D721Med (cell line): ENCODE measurements around the gene LINC01488.

Source experiments
- DNase-seq: peaks from one replicate; pipeline ENCODE4 v3.0.0; 2011; ENCODE audit warnings: low spot score; ENCODE audit not compliant: insufficient read length
- FAIRE-seq: peaks from 2 replicates; lab custom pipeline; 2011; peaks lifted over from hg19 to GRCh38; lab: Jason Lieb, UNC
- TF ChIP-seq, protein P1 (sequence below): IDR thresholded peaks from 2 replicates; pipeline ENCODE4 v1.5.1; 2012; ENCODE audit warnings: mild to moderate bottlenecking, control low read depth; ENCODE audit not compliant: insufficient read depth; ENCODE audit errors: missing control alignments

Gene LINC01488

DNA sequence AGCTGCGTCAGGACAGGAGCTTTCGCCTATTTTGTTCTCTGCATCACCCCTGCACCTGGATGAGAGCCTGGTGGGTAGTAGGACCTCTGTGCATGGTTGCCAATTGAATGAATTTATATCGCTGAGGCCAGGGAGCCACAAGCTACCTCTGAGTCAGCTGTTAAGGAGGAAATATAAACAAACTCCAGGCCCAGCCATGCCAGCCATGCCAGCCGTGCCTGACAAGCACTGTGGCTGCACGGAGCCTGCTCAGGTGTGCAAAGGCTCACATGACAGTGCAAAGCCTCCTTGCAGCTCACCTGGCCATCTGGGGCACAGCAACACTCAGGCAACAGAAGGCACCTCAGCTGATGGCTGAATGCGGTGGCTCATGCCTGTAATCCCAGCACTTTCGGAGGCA, 33.7 kb upstream of the LINC01488 start:
- TF ChIP-seq, protein P1, sequence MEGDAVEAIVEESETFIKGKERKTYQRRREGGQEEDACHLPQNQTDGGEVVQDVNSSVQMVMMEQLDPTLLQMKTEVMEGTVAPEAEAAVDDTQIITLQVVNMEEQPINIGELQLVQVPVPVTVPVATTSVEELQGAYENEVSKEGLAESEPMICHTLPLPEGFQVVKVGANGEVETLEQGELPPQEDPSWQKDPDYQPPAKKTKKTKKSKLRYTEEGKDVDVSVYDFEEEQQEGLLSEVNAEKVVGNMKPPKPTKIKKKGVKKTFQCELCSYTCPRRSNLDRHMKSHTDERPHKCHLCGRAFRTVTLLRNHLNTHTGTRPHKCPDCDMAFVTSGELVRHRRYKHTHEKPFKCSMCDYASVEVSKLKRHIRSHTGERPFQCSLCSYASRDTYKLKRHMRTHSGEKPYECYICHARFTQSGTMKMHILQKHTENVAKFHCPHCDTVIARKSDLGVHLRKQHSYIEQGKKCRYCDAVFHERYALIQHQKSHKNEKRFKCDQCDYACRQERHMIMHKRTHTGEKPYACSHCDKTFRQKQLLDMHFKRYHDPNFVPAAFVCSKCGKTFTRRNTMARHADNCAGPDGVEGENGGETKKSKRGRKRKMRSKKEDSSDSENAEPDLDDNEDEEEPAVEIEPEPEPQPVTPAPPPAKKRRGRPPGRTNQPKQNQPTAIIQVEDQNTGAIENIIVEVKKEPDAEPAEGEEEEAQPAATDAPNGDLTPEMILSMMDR, result no peak
- DNase-seq (no peak), FAIRE-seq (no peak)

DNA sequence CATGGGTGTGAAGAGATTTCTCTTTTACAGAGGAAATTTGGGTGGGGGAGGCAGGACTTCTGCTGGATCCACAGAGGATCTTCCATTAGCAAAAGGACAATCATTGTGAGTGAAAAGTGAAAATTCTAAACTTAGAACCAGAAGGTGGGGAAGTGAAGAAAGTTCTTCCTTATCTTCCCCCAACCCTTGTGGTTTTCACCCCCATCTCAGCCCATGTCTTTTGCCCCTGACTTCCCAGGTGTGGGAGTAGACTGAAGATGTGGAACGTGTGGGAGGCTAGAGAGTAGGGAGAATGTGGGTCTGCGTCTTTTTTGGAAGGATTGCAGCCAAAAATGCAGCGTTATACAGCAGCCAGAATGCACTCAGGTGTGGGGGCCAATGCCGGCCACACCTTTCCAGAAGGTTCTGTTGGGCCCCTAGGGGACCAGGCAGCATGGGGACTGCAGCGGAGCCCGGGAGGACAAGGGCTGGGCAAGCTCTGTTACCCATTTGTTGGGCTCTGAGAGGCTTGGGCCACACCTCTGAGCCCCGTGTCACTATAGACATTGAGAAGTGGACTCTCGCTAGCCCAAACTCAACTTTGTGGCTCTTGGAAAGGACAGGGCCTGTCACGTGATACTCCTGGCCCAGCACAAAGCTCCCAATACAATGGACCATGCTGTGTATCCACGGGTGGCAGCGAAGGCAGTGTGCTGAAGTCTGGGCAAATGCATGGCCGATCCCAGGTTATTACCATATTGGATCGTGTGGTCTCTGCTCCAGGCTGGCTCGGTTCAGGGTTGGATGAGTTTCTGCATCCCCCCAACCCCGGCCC, 32.8 kb upstream of the LINC01488 start:
- DNase-seq (no peak), FAIRE-seq (no peak)
- TF ChIP-seq, protein P1, result no peak

DNA sequence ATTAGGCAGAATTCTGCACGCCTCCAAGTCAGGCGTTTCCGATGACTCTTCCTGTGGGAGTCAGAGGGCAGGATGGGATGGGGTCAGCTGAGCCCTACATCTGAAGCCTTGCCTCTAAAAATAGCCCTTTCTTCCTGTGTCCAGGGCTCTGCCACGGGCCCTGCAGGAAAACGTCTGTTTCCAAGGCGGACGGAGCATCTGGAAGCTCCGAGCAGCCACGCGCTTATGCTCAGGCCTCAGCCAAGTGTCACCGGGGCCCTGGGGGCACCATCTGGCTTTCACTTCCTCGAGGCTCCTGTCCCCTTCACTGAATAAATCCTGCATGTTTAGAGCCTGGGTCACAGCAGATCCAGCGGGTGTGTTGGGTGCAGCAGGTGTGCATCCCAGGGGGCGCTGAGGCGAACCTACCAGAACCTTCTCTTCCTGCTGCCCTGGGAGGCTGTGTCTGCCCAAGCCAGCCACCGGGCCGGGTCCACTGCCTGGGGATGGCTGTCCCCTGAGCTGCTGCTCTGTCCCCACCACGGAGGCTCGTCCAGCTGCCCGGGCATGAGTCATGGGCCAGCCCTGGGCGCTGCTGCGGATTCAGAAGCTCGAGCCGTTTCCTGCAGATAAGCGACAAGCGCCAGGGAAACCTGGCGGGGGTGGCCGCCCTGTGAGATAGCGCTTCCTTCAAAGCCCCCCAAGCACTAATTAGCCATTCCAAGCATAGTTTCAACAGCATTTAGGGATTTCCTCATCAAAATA, 32.0 kb upstream of the LINC01488 start:
- FAIRE-seq (no peak), DNase-seq (no peak)
- TF ChIP-seq, protein P1, result no peak

DNA sequence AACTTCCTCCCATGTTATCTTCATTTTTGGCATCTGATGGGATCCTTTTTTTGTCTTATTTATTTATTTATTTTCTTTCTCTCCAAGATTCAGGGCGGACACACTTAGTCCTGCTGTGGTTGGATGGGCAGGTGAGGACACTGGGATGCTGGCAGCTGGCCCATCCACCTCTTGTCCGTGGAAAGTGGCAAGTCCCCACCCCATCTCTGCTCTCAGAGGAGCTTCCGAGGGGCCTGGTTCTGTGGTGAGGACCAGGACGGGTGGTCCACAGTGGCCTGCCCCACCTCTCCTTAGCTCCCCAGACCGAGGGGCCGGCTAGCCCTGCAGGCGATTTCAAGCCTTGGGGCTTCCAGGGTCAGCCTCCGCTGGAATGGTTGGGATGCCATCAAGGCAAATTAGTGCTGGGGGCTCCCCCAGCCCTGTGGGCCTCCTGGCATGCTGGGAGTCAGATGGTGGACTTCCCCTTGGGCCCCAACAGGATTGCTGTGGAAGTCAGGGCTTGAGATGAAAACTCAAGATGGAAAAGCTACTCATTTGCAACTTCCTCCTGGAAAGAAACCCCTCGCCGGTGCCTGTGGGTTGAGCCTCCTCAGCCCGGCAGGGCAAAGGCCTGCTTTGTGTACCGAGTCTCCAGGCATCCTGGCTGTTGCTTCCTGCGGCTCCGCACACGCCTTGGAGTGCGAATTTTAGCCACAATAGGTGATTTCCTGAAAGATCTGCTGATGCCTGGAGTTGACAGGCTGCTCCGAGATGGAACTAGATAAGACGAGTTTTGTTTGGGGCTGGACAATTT, 31.2 kb upstream of the LINC01488 start:
- FAIRE-seq (no peak), DNase-seq (no peak)
- TF ChIP-seq, protein P1, result no peak

DNA sequence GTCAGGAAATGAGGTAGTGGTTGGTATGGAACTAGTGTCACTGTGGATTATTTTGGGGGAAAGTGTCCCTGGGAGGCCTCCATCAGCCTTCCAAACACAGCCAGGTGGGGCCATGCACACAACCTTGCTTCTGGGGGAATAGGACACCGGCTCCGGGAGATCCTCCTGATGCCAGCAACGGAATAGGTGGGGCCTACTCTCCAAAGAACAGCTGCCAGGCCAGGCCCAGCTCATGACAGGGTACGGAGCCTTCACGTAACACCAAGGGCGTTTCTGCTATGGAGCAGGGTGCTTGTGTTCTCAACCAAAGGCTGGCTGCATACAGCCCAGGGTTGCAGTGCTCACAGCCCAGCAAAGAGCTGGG, 30.6 kb upstream of the LINC01488 start:
- FAIRE-seq, result no peak
- no peak for DNase-seq

DNA sequence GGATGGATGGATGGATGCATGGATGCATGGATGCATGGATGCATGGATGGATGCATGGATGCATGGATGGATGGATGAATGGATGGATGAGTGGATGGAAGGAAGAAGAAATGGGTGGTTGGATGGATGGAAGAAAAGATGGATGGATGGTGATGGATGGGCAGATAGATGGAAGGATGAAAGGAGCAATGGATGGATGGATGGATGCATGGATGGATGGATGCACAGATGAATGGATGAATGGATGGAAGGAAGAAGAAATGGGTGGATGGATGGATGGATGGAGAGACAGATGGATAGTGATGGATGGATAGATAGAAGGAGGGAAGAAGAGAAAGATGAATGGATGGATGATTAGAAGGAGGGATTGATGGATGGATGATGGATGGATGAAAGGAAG, 30.2 kb upstream of the LINC01488 start:
- no peak for DNase-seq
- TF ChIP-seq, protein P1, result no peak
- FAIRE-seq, result no peak

More for the DNA sequence above, 30.6 kb upstream of the LINC01488 start:
- TF ChIP-seq, protein P1, result no peak
